Stomach (tissue), 9 donors: Measurements from ENCODE around the gene SIPA1L2. TPM values are rescaled to one million over a fixed set of nuclear protein-coding genes. Genes with fewer than 3 reads are reported as not detected.
A peak's percentile ranks its signal among the peaks of the same experiment; 100 is the strongest.

Source experiments
- DNase-seq, 2 donors: peaks; one replicate each; pipeline versions ENCODE4 v3.0.0 to v3.0.0-alpha.2; 2013 to 2019
- H3K27ac ChIP-seq, 5 donors: fragments of 200-600 bp in 4 of 5; sonication (generic) in 4 of 5; one replicate each; pipeline ENCODE4 v1.5.1; 2013 to 2019; ENCODE audit warnings: mild to moderate bottlenecking in 1 of 5, moderate library complexity in 1 of 5
- H3K27me3 ChIP-seq, 3 donors: fragments of 200-600 bp; sonication (generic); one replicate each; pipeline ENCODE4 v1.5.1; 2017 to 2019; ENCODE audit warnings: mixed run types in 1 of 3
- H3K36me3 ChIP-seq, 4 donors: fragments of 200-600 bp; sonication (generic); 1 replicate in 3 of 4; 2 replicates in 1 of 4; pipeline ENCODE4 v1.5.1; 2016 to 2019
- H3K4me1 ChIP-seq, 4 donors: fragments of 200-600 bp; sonication (generic); one replicate each; pipeline ENCODE4 v1.5.1; 2016 to 2019
- H3K4me3 ChIP-seq, 4 donors: fragments of 200-600 bp; sonication (generic) in 3 of 4; one replicate each; pipeline ENCODE4 v1.5.1; 2016 to 2019; ENCODE audit warnings: mild to moderate bottlenecking in 1 of 4
- H3K9me3 ChIP-seq, 4 donors: fragments of 200-600 bp; sonication (generic); one replicate each; pipeline ENCODE4 v1.5.1; 2016 to 2019
- CTCF ChIP-seq, 7 experiments: fragments of 450-650 bp in 4 of 7; fragments of 200-600 bp in 3 of 7; sonication (generic) in 3 of 7; IDR thresholded peaks; one replicate each; pipeline ENCODE4 v1.5.1; 2016 to 2019; ENCODE audit warnings: antibody characterized with exemption in 7 of 7, control low read depth in 2 of 7, mild to moderate bottlenecking in 1 of 7
- EP300 ChIP-seq: sonication (generic); formaldehyde crosslinking; IDR thresholded peaks from one replicate; pipeline ENCODE4 v1.6.1; 2017; ENCODE audit warnings: antibody characterized with exemption
- POLR2A ChIP-seq, 4 donors: fragments of 450-650 bp; IDR thresholded peaks; one replicate each; pipeline ENCODE4 v1.6.1; 2016; ENCODE audit warnings: antibody characterized with exemption in 4 of 4, control low read depth in 2 of 4, mild to moderate bottlenecking in 1 of 4, moderate library complexity in 1 of 4
- POLR2AphosphoS5 ChIP-seq, 3 donors: sonication (generic); formaldehyde crosslinking; IDR thresholded peaks; one replicate each; pipeline ENCODE4 v1.6.1; 2016; ENCODE audit warnings: antibody characterized with exemption in 3 of 3
- WGBS, 5 donors: extraction: QIAGEN DNeasy Blood & Tissue Kit in 3 of 5; methylation state at CpG; one replicate each; pipeline versions ENCODE4 v1.1.5 to v1.1.7; 2013 to 2018; 5-methylcytosine and 5-hydroxymethylcytosine counted together
- intact Hi-C: fragments of 100-400 bp; cut with DNase I; formaldehyde crosslinking; loops from one replicate; pipeline ENCODE4 v1.15.1; 2023; ENCODE audit warnings: low total_unique reads
- polyA plus RNA-seq, 3 donors: library from polyadenylated mRNA; stranded (reverse); fragments of 200-250 nt; gene quantifications; one replicate each; pipeline ENCODE4 v1.2.3, GENCODE V29; 2013
- total RNA-seq, 5 donors: library from RNA; depleted of rRNA; stranded (reverse); fragments of >200 nt; gene quantifications; one replicate each; pipeline versions ENCODE4 v1.1.0 to v1.2.3, GENCODE V29; 2014 to 2016
- donor health status: healthy with polysubstance abuse.
- donor health status: Bipolar disorder and iron deficiency.
- donor health status: healthy.

The SIPA1L2 gene
- total and polyA plus RNA-seq, 8 donors, result 2.5 to 240 (median 10.3) TPM

GRCh38 chr1:232610192-232610901 is 19.6 kb downstream of the SIPA1L2 start:
- WGBS, 5 donors, result 80 to 94% (median 91%) methylated on average over 6 of the region's 6 CpGs

GRCh38 chr1:232608427-232608826 is 21.5 kb downstream of the SIPA1L2 start:
- no peak overlapping the region for H3K27ac ChIP-seq
- TF ChIP-seq POLR2A (IDR thresholded peaks at IDR 0.05) (no peak), EP300 (no peak)
- peaks cover 0 to 3% (median 1%) of the 10 kb centered on the region in 4 donors for H3K4me1 ChIP-seq
- H3K9me3 ChIP-seq, result no peaks in the 10 kb centered on the region
- H3K36me3 ChIP-seq, result no peaks in the 10 kb centered on the region
- no peak for DNase-seq
- H3K4me3 ChIP-seq, result no peak overlapping the region
- WGBS, 5 donors, result 63 to 78% (median 76%) methylated on average over 4 of the region's 4 CpGs
- intact Hi-C loops, result no loop called here
- H3K27me3 ChIP-seq, result no peaks in the 10 kb centered on the region

More at GRCh38 chr1:232610192-232610901, 19.6 kb downstream of the SIPA1L2 start:
- TF ChIP-seq POLR2AphosphoS5 (IDR thresholded peaks at IDR 0.05), result no peak
- TF ChIP-seq EP300, result no peak
- no peak for TF ChIP-seq CTCF (IDR thresholded peaks at IDR 0.05)
- no peak for TF ChIP-seq POLR2A (IDR thresholded peaks at IDR 0.05)
- H3K4me3 ChIP-seq, result no peak overlapping the region
- intact Hi-C loops, result no loop called here
- DNase-seq, result peak in 1 of 2 donors; percentile 53
- H3K27me3 ChIP-seq, result no peaks in the 10 kb centered on the region
- peaks cover 6 to 21% (median 15%) of the 10 kb centered on the region in 4 donors for H3K4me1 ChIP-seq
- H3K9me3 ChIP-seq, result no peaks in the 10 kb centered on the region
- no peaks in the 10 kb centered on the region for H3K36me3 ChIP-seq
- H3K27ac ChIP-seq, result no peak overlapping the region

- no peak for DNase-seq
- no peak overlapping the region for H3K27ac ChIP-seq
- TF ChIP-seq POLR2AphosphoS5 (IDR thresholded peaks at IDR 0.05), result no peak
- TF ChIP-seq EP300, result no peak
- no peak for TF ChIP-seq CTCF (IDR thresholded peaks at IDR 0.05)
- no peak for TF ChIP-seq POLR2A (IDR thresholded peaks at IDR 0.05)
- H3K9me3 ChIP-seq, result no peaks in the 10 kb centered on the region
- H3K4me1 ChIP-seq, result peaks cover 0 to 22% (median 11%) of the 10 kb centered on the region in 4 donors
- intact Hi-C loops, result no loop called here
- H3K36me3 ChIP-seq, result no peaks in the 10 kb centered on the region
- WGBS, 5 donors, result 90 to 97% (median 93%) methylated on average over 4 of the region's 4 CpGs
- H3K27me3 ChIP-seq, result no peaks in the 10 kb centered on the region
- H3K4me3 ChIP-seq, result no peak overlapping the region
These were observed 27.3 kb downstream of the SIPA1L2 start for GRCh38 chr1:232602622-232603021.

GRCh38 chr1:232600424-232601258 is 29.3 kb downstream of the SIPA1L2 start:
- H3K27me3 ChIP-seq, result no peaks in the 10 kb centered on the region
- no peaks in the 10 kb centered on the region for H3K9me3 ChIP-seq
- DNase-seq, result peak in 1 of 2 donors; percentile 18
- H3K36me3 ChIP-seq, result no peaks in the 10 kb centered on the region
- 56 to 75% (median 60%) methylated on average over 6 of the region's 6 CpGs for WGBS, 5 donors
- no peak overlapping the region for H3K27ac ChIP-seq
- no peak for TF ChIP-seq CTCF (IDR thresholded peaks at IDR 0.05)
- no peak for TF ChIP-seq POLR2AphosphoS5 (IDR thresholded peaks at IDR 0.05)
- H3K4me1 ChIP-seq, result peaks cover 0 to 33% (median 11%) of the 10 kb centered on the region in 4 donors
- H3K4me3 ChIP-seq, result no peak overlapping the region
- intact Hi-C loops, result no loop called here
